ENCODE results near the gene ZNF462. TPM values are rescaled to one million over a fixed set of nuclear protein-coding genes. Genes with fewer than 3 reads are reported as not detected.

Gene ZNF462
- total and polyA plus RNA-seq, 9 donors, result 7.0 to 18.8 (median 9.2) TPM

- no peak overlapping the region for H3K27ac ChIP-seq (ENCODE audit: low read length)
- no peak for DNase-seq
- H3K36me3 ChIP-seq (ENCODE audit: control insufficient read depth, insufficient read depth, low read length), result peaks cover 24% of the 10 kb centered on the region
- no peaks in the 10 kb centered on the region for H3K4me1 ChIP-seq (ENCODE audit: control insufficient read depth, insufficient read depth, low read length)
- no peaks in the 10 kb centered on the region for H3K27me3 ChIP-seq (ENCODE audit: control insufficient read depth, insufficient read depth, low read length)
- H3K9me3 ChIP-seq (replicated peaks; ENCODE audit: control insufficient read depth, low read depth, low read length), result no peaks in the 10 kb centered on the region
- H3K4me3 ChIP-seq (ENCODE audit: low read length), result no peak overlapping the region
Measured at GRCh38 chr9:106969696-106970095, 106.7 kb downstream of the ZNF462 start.

GRCh38 chr9:106970219-106970975, 107.4 kb downstream of the ZNF462 start:
- Histone ChIP-seq H3K4me3 (ENCODE audit: low read length) (no peak overlapping the region), H3K36me3 (ENCODE audit: control insufficient read depth, insufficient read depth, low read length) (peaks cover 31% of the 10 kb centered on the region), H3K27ac (ENCODE audit: low read length) (no peak overlapping the region), H3K4me1 (ENCODE audit: control insufficient read depth, insufficient read depth, low read length) (no peaks in the 10 kb centered on the region), H3K9me3 (replicated peaks; ENCODE audit: control insufficient read depth, low read depth, low read length) (no peaks in the 10 kb centered on the region), H3K27me3 (ENCODE audit: control insufficient read depth, insufficient read depth, low read length) (no peaks in the 10 kb centered on the region)
- WGBS (ENCODE audit: insufficient coverage), result 93% methylated on average over 4 of the region's 9 CpGs
- DNase-seq, result no peak

DNA sequence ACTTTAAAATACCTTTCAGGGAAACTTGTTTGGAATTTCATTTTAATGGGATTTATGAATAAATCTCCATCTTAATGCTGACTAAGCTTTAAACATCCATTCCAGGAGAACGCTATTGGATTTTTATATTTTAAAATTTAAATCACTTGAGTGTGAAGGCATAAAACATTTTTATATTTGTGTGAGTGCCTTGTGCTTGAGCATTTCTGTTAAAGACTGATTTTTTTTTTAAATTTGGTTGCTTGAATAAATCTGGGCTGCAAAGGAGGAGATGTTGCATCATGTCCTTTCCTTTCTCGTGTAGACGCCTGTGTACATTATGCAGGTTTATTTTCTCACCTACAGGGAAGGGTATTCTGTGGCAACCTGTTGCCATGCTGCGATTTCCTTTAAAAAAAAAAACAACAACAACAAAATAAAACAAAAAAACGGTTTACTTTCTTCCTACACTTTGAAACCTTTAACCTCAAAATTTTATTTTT, 108.1 kb downstream of the ZNF462 start:
- DNase-seq, result no peak
- 86% methylated on average over 1 of the region's 5 CpGs for WGBS (ENCODE audit: insufficient coverage)
- peaks cover 36% of the 10 kb centered on the region for H3K36me3 ChIP-seq (ENCODE audit: control insufficient read depth, insufficient read depth, low read length)
- H3K27ac ChIP-seq (ENCODE audit: low read length), result no peak overlapping the region
- H3K27me3 ChIP-seq (ENCODE audit: control insufficient read depth, insufficient read depth, low read length), result no peaks in the 10 kb centered on the region
- no peaks in the 10 kb centered on the region for H3K9me3 ChIP-seq (replicated peaks; ENCODE audit: control insufficient read depth, low read depth, low read length)
- H3K4me1 ChIP-seq (ENCODE audit: control insufficient read depth, insufficient read depth, low read length), result no peaks in the 10 kb centered on the region
- no peak overlapping the region for H3K4me3 ChIP-seq (ENCODE audit: low read length)

GRCh38 chr9:106972082-106972481, 109.1 kb downstream of the ZNF462 start:
- H3K27me3 ChIP-seq (ENCODE audit: control insufficient read depth, insufficient read depth, low read length), result no peaks in the 10 kb centered on the region
- H3K4me1 ChIP-seq (ENCODE audit: control insufficient read depth, insufficient read depth, low read length), result no peaks in the 10 kb centered on the region
- 88% methylated on average over 6 of the region's 9 CpGs for WGBS (ENCODE audit: insufficient coverage)
- no peaks in the 10 kb centered on the region for H3K9me3 ChIP-seq (replicated peaks; ENCODE audit: control insufficient read depth, low read depth, low read length)
- H3K4me3 ChIP-seq (ENCODE audit: low read length), result no peak overlapping the region
- peaks cover 40% of the 10 kb centered on the region for H3K36me3 ChIP-seq (ENCODE audit: control insufficient read depth, insufficient read depth, low read length)
- no peak for DNase-seq
- no peak overlapping the region for H3K27ac ChIP-seq (ENCODE audit: low read length)

DNA sequence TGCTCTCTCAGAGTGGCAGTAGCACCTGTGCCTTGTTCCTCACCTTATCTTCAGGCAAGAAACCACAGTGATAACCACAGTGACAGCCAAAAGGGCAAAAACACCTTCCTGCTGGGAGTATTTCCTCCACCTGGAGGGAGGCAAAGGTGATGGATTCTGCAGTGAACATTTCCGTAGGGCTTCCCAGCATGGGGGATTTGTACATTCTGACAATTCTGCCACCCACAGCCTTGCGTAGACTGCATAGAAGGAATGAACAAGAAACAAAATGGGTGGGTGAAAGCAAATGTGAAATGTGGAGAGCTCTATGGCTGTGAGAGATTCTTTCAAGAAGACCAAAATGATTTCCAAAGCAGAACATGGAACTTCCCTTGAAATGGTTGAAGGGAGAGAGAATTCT, 111.4 kb downstream of the ZNF462 start:
- H3K27ac ChIP-seq (ENCODE audit: low read length), result no peak overlapping the region
- no peaks in the 10 kb centered on the region for H3K27me3 ChIP-seq (ENCODE audit: control insufficient read depth, insufficient read depth, low read length)
- no peaks in the 10 kb centered on the region for H3K9me3 ChIP-seq (replicated peaks; ENCODE audit: control insufficient read depth, low read depth, low read length)
- H3K4me1 ChIP-seq (ENCODE audit: control insufficient read depth, insufficient read depth, low read length), result no peaks in the 10 kb centered on the region
- no peak for DNase-seq
- peaks cover 40% of the 10 kb centered on the region for H3K36me3 ChIP-seq (ENCODE audit: control insufficient read depth, insufficient read depth, low read length)
- H3K4me3 ChIP-seq (ENCODE audit: low read length), result no peak overlapping the region
- WGBS (ENCODE audit: insufficient coverage), result no CpG with 5 or more reads among the region's 2 CpGs

DNA sequence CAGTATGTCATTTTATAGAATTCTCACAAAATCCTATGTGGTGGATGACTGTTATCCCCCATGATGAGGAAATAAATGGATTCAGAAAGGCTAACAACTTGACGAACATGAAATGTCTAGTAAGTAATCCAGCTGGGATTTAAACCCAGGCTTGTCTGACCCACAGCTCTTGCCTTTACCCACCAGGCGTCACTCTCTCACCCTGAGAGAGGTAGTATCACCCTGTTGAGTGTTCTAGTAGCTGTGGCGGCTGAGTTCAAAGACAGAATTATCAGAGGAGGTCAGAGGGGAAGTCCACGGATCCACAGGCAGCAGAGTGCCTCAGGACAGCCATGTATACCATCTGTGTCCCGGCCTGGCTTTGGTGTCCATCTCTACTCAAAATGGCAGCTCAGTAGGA, 113.8 kb downstream of the ZNF462 start:
- Histone ChIP-seq H3K27ac (ENCODE audit: low read length) (no peak overlapping the region), H3K4me1 (ENCODE audit: control insufficient read depth, insufficient read depth, low read length) (no peaks in the 10 kb centered on the region), H3K9me3 (replicated peaks; ENCODE audit: control insufficient read depth, low read depth, low read length) (no peaks in the 10 kb centered on the region), H3K4me3 (ENCODE audit: low read length) (no peak overlapping the region), H3K36me3 (ENCODE audit: control insufficient read depth, insufficient read depth, low read length) (peaks cover 48% of the 10 kb centered on the region), H3K27me3 (ENCODE audit: control insufficient read depth, insufficient read depth, low read length) (no peaks in the 10 kb centered on the region)
- no peak for DNase-seq
- WGBS (ENCODE audit: insufficient coverage), result 97% methylated on average over 3 of the region's 5 CpGs

GRCh38 chr9:106980551-106981101, 117.7 kb downstream of the ZNF462 start:
- Histone ChIP-seq H3K4me1 (ENCODE audit: control insufficient read depth, insufficient read depth, low read length) (no peaks in the 10 kb centered on the region), H3K4me3 (ENCODE audit: low read length) (no peak overlapping the region), H3K36me3 (ENCODE audit: control insufficient read depth, insufficient read depth, low read length) (peaks cover 35% of the 10 kb centered on the region), H3K27ac (ENCODE audit: low read length) (no peak overlapping the region), H3K27me3 (ENCODE audit: control insufficient read depth, insufficient read depth, low read length) (no peaks in the 10 kb centered on the region), H3K9me3 (replicated peaks; ENCODE audit: control insufficient read depth, low read depth, low read length) (no peaks in the 10 kb centered on the region)
- no peak for DNase-seq
- no CpG with 5 or more reads among the region's 2 CpGs for WGBS (ENCODE audit: insufficient coverage)

DNA sequence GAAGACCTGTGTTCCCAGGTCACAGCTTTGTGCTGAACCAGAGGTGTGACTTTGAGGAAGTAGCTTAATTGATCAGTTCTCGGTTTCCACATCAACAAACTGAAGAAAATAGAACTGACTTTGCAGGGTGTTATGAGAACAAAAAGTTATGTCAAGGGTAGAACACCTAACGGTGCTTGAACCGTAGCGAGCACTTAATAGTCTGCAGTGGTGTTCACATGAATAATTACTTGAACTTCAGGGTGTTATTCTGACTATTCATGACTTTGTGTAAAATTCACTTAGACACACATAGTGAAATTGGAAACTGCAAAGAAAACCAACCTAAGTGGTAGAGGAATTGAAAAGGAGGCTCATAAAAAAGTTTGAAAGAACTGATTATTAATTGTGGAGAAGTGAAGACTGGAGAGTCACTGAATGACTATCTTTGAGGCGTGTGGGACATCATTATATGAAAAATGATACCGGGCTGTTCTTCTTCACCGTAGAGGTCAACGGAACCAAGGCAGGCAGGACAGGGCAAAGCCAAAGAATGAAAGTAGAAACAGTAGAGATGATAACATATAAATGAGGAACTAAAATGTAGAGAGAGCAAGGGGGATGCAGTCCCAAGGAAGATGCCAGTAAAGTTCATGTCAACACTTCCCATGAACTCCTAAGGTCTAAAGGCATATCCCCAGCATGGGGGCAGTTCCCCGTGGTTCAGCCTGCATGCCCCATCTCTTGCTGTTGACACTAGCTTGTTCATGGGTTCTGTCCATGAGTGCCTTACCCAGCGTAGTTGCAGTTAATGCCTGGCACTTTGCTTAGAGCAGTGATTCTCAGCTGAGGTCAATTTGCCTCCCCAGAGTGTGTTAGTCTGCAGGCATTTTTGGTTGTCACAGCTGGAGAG, 118.7 kb downstream of the ZNF462 start:
- Histone ChIP-seq H3K36me3 (ENCODE audit: control insufficient read depth, insufficient read depth, low read length) (peaks cover 32% of the 10 kb centered on the region), H3K4me3 (ENCODE audit: low read length) (no peak overlapping the region), H3K27me3 (ENCODE audit: control insufficient read depth, insufficient read depth, low read length) (no peaks in the 10 kb centered on the region), H3K4me1 (ENCODE audit: control insufficient read depth, insufficient read depth, low read length) (no peaks in the 10 kb centered on the region), H3K27ac (ENCODE audit: low read length) (no peak overlapping the region), H3K9me3 (replicated peaks; ENCODE audit: control insufficient read depth, low read depth, low read length) (no peaks in the 10 kb centered on the region)
- whole genome bisulfite sequencing (ENCODE audit: insufficient coverage), result 87% methylated on average over 5 of the region's 10 CpGs
- DNase-seq, result no peak

DNA sequence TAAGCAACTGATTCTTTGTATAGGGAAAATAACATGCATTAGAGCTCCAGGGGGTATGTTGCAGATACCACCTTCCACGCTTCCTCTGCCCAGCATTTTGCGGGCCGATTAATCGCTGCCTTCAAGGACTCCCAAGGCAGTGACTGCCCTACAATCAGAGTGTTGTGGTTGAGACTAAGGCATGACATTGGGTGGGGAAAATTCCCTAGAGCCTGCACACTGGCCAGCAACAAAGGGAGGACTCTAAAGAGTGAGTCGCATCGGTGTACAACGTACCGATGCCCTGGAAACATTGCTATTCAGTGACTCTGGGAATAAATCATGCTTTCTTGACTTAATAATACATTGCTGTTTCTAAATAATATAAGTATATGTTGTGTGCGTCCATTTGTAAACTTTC, 119.7 kb downstream of the ZNF462 start:
- no peak overlapping the region for H3K4me3 ChIP-seq (ENCODE audit: low read length)
- no peak for DNase-seq
- H3K36me3 ChIP-seq (ENCODE audit: control insufficient read depth, insufficient read depth, low read length), result peaks cover 32% of the 10 kb centered on the region
- no peaks in the 10 kb centered on the region for H3K27me3 ChIP-seq (ENCODE audit: control insufficient read depth, insufficient read depth, low read length)
- WGBS (ENCODE audit: insufficient coverage), result no CpG with 5 or more reads among the region's 9 CpGs
- no peaks in the 10 kb centered on the region for H3K4me1 ChIP-seq (ENCODE audit: control insufficient read depth, insufficient read depth, low read length)
- no peaks in the 10 kb centered on the region for H3K9me3 ChIP-seq (replicated peaks; ENCODE audit: control insufficient read depth, low read depth, low read length)
- no peak overlapping the region for H3K27ac ChIP-seq (ENCODE audit: low read length)

DNA sequence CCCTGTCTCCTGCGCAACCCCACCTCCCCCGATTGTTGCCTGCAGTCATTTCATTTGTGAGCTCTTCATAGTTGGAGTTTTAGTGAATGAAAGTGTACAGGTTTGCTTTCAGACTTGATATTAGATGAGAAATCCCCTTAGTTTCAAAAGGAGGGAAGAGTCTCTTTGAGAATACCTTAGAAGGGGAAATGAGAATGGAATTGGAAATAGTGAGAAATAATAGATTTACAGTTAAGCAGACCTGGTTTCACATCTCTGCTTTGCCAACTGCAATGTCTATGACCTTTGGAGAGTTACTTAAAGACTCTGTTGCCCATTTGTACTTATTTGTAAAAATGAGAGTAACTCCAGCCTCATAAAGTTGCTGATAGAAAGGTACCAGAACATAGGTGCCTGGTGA, 120.4 kb downstream of the ZNF462 start:
- H3K27me3 ChIP-seq (ENCODE audit: control insufficient read depth, insufficient read depth, low read length), result no peaks in the 10 kb centered on the region
- no peak overlapping the region for H3K4me3 ChIP-seq (ENCODE audit: low read length)
- no peaks in the 10 kb centered on the region for H3K9me3 ChIP-seq (replicated peaks; ENCODE audit: control insufficient read depth, low read depth, low read length)
- DNase-seq, result no peak
- no CpG with 5 or more reads among the region's 2 CpGs for WGBS (ENCODE audit: insufficient coverage)
- peaks cover 32% of the 10 kb centered on the region for H3K36me3 ChIP-seq (ENCODE audit: control insufficient read depth, insufficient read depth, low read length)
- no peak overlapping the region for H3K27ac ChIP-seq (ENCODE audit: low read length)
- H3K4me1 ChIP-seq (ENCODE audit: control insufficient read depth, insufficient read depth, low read length), result no peaks in the 10 kb centered on the region

All from muscle of leg (tissue), 11 donors.